RKO (cell line): Measurements from ENCODE around the gene P3H2.
A peak's percentile ranks its signal among the peaks of the same experiment; 100 is the strongest.
"Not testable (repeated sequence)": the region's sequence is repeated elsewhere in the genome, so short reads cannot be mapped to it uniquely, and the experiment has no call there.

Experiments
- DNase-seq: peaks from one replicate; pipeline ENCODE4 v3.0.0-alpha.2; 2016; ENCODE audit warnings: low spot score

The P3H2 gene, protein sequence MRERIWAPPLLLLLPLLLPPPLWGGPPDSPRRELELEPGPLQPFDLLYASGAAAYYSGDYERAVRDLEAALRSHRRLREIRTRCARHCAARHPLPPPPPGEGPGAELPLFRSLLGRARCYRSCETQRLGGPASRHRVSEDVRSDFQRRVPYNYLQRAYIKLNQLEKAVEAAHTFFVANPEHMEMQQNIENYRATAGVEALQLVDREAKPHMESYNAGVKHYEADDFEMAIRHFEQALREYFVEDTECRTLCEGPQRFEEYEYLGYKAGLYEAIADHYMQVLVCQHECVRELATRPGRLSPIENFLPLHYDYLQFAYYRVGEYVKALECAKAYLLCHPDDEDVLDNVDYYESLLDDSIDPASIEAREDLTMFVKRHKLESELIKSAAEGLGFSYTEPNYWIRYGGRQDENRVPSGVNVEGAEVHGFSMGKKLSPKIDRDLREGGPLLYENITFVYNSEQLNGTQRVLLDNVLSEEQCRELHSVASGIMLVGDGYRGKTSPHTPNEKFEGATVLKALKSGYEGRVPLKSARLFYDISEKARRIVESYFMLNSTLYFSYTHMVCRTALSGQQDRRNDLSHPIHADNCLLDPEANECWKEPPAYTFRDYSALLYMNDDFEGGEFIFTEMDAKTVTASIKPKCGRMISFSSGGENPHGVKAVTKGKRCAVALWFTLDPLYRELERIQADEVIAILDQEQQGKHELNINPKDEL

DNA sequence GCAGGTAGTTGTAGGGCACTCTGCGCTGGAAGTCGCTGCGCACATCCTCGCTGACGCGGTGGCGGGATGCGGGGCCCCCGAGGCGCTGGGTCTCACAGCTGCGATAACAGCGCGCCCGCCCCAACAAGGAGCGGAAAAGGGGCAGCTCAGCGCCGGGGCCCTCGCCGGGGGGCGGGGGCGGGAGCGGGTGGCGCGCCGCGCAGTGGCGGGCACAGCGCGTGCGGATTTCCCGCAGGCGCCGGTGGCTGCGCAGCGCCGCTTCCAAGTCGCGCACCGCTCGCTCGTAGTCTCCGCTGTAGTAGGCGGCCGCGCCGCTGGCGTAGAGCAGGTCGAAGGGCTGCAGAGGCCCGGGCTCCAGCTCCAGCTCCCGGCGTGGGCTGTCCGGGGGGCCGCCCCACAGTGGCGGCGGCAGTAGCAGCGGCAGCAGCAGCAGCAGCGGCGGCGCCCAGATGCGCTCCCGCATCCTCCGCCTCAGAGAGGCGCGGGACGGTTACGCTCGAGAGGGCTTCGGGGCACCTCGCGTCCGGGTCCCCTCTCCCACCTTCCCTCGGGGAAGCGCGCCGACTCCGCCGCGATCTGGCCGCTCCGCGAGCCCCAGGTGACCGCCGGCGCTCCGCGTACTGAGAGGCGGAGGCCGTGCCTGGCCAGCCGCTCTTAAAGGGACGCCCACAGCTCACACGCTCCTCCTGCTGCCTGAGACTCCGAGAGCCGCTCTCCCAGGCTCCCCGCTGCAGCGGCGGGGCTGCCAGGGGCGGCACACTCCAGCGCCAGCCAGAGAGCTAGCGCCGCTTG is at the start of gene P3H2:
P3H2 (minus strand) TSS at position 629 of the 792 bp plus-strand sequence; CDS start at position 463, 166 bp downstream.
- peak; percentile 37 for DNase-seq

DNA sequence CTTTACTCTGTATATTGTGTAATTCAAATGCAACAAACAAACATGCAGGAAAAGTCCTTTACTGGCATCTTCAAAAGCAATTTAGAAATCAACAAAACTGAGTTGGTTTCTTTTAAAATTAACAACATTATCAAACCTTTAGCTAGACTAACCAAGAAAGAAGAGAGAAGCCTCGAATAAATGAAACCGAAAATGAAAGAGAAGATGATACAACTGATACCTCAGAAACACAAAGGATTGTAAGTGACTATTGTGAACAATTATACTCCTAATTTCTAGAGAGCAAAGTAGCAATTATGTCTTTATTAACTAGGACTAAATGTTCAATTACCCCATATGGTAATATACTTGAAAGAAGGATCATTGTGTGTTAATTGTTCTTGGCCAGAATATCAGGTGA is 49.2 kb upstream of the P3H2 start:
- DNase-seq, result no peak

DNA sequence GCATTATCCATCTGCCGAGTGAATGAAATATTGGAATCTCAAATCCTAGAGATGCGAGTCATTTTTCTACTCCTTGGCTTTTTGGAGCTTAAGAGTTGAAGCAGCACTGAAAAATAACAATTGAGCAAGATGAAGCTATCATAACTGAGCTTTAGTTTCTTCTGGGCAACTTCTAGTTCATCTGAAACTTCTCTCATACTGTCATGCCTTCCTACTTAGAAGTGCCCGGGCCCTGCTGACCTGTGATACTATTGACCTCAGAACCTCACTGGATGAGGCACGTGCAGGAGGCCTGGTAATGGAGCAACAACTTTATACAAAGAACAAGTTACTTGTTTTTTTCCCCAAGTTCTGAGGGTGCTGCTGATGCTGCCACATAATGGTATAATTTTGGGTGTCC is 48.5 kb upstream of the P3H2 start:
- DNase-seq, result no peak

DNA sequence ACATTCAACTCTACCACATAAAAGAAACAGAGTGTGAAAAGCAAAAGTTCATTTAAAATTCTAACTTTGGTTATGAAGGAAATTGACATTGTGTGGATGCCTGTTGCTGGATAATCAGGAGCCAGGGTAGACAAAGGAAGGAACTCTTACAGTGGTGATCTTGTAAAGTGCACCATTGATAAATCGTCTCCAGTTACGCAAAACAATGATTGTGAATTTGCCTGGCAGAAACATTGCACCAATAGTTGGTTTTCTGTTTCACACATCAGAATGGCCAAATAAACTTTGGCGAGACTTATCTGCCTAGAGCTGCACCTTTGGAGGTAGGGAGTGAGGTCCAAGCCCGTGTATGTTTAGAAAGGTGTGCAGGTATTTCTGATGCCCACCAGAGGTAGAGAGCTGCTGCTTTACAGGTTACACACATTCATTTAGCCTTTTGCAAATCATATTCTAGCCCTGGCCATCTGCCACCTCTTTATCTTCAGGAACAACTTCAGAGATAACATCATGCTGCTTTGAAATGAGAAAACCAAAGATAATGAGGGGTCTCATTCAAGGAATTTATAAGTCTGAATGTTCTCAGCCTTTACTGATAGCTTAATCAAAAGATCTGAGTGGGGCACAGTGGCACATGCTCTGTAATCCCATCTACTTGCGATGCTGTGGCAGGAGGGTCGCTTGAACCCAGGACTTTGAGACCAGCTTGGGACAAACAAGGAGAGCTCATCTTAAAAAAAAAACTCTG is 47.4 kb upstream of the P3H2 start:
- DNase-seq, result no peak

DNA sequence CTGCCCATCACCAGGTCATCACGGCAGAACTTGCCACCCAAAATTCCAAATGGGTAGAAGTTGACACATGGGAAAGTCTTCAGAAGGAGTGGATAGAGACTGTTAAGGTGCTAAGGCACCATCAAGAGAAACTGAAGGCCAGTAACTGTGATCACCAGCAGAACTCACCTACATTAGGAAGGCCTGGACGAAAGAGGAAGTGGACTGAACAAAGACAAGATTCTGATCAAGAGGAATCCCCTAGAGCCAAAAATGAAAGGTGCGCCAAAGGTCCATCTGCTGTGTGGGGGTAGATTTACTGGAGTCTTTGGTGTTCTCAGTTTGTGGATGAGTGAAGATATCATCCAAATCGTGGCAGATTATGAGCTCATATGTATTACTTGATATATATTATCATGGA is 46.3 kb upstream of the P3H2 start:
- DNase-seq, result no peak

DNA sequence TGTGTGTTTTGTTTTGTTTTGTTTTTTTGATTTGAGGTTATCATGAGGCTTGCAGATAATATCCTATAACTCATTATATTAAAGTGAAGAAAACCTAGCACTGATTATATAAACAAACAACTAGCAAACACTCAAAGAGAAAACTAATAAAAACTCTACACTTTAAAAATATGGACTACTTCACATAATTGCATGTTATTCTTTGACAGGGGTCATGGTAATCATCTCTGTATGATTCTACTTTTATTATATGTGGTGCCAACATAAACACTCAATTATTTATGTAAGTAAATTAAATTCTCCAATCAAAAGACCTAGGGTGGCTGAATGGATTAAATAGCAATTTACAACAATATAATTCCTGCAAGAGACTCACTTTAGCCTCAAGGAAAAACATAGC is 44.6 kb upstream of the P3H2 start:
- no peak for DNase-seq

DNA sequence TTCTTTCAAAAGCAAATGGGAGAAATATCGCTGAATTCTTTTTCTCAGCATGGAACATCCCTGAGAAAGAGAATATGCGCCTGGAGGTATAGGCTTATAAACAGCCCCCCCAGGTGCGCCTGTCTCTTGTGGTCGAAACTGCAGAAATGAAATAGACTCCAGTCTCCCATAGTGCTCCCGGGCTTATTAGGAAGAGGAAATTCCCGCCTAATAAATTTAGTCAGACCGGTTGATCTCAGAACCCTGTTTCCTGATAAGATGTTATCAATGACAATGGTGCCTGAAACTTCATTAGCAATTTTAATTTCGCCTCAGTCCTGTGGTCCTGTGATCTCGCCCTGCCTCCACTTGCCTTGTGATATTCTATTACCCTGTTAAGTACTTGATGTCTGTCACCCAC is 41.3 kb upstream of the P3H2 start:
- not testable (repeated sequence) for DNase-seq

DNA sequence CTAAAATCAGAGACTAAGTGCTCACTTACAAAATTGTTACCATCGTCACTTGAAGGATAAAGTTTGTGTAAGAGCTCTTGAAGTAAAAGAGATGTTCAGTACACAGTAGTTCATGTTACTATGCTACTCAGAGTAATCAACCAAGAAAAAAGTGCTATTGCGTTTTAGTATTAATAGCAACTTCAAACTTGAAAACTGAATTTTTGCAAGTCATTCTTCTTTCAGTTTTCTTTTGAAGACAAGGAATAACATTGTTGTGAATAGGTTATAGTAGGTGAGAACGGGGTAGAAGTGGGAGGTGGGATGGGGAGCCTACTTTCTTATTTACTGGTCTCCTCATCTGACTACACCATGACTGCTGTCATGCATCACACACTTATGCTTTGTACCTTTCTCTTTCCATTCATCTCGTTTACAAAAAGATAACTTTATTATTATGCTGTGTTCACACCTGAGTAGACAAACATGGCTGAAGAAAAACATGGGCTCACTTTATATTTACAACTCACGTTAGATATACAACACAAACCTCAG is 39.3 kb upstream of the P3H2 start:
- no peak for DNase-seq

DNA sequence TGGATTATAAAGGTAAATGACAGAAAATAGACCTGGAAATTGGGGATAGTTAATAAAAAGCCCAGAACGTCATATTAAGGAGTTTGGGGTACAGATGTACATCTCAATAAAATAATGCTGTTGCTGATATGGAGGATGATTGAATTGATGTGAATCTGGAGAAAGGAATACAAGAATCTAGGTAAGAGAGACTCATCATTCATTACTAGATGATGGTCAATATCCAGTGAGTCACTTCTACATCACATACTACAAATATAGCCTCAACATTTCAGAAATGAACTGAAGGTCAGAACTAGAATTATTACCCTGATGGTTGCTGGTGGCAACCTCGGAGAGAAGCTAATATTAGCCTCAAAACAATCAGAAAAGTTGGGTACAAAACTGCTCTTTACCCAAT is 37.6 kb upstream of the P3H2 start:
- no peak for DNase-seq

DNA sequence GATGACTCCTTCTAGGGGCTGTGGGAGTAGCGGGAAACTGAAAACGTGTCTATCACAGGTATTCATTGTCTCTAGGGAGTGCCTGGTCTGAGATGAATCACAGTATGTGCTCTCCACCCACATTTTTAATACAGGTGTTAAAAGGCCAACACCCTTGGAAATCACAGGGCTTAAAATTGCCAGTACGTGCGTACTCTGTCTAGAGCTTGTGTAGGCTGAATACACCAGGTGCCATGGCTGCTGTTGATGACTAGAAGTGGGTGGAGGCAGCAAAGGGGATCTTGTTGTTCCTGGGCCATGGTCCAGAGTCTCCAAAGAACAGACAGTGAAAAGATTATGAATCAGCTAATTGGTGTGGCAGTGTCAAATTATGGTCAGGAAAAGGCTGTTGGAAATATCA is 35.1 kb upstream of the P3H2 start:
- no peak for DNase-seq

DNA sequence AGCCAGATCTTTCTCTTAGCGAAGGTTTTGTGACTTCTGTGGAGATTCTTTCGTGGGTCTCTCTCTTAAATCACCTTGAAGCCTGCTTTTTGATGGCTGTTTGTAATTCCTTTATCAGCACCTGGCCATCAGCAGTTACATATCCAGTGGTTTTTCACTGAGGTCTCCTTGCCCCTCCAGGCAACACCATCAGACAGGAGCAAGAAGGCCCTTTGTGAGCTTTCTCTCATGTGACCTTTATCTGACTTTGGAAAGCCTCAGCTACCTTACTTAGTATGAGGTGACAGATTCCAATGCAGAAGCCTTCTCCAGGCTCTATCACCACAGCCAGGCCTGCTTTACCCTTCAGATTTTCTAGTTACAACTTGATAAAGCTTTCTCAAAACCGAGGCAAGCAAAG is 30.0 kb upstream of the P3H2 start:
- DNase-seq, result no peak

DNA sequence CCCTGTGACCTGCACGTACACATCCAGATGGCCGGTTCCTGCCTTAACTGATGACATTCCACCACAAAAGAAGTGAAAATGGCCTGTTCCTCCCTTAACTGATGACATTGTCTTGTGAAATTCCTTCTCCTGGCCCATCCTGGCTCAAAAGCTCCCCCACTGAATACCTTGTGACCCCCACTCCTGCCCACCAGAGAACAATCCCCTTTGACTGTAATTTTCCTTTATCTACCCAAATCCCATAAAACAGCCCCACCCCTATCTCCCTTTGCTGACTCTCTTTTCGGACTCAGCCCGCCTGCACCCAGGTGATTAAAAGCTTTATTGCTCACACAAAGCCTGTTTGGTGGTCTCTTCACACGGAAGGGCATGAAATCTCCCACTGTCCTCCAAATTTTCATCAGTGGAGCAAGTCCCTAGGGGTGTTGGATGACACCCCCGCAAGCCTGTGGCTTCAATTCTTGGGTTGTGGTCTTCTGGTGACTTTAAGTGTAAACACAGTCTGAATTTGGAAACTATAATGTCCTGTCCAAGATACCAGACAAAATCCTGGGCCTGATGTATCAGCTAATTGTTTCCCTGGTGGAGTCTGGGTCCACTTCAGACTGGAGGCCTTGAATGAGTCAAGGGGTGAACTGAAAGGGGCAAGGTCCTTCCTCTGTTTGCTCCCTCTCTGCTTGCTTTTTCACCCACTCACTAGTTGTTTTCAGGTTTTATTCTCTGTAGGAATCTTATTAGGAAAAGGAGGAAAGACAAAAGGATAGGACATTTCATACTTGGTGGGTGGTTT is 29.3 kb upstream of the P3H2 start:
- DNase-seq, result not testable (repeated sequence)

DNA sequence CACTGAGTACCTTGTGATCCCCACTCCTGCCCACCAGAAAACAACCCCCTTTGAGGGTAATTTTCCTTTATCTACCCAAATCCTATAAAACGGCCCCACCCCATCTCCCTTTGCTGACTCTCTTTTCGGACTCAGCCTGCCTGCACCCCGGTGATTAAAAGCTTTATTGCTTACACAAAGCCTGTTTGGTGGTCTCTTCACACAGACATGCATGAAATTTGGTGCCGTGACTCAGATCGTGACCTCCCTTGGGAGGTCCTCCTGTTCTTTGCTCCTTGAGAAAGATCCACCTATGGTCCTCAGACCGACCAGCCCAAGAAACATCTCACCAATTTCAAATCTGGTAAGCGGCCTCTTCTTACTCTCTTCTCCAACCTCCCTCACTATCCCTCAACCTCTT is 24.1 kb upstream of the P3H2 start:
- DNase-seq, result not testable (repeated sequence)

DNA sequence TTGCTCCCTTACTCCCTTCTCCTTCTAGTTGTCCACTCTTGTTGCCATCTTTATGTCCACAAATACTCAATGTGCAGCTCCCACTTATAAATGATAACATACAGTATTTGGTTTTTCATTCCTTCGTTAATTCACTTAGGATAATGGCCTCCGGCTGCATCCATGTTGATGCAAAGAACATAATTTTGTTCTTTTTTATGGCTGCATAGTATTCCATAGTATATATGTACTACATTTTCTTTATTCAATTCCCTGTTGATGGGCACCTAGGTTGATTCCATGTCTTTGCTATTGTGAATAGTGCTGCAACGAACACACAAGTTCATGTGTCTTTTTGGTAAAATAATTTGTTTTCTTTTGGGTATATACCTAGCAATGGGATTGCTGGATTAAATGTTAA is 21.3 kb upstream of the P3H2 start:
- no peak for DNase-seq

DNA sequence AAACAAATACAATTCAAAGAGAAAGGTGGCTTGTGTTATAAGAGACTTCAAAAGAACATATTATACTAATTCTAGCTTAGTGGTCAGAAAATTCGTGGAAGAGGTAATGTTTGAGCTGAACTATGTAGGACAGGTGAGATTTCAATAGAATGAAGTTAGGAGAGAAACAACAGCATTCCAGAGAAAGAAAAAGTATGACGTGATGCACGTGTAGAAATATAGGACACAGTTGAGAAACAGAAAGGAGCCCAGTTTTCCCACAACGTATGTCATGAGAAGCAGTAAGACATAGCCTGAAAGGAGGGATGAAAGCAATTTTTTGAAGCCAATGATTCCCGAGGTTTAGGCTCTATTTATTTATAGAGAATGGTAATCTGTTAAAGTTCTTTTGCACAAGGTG is 18.7 kb upstream of the P3H2 start:
- no peak for DNase-seq

DNA sequence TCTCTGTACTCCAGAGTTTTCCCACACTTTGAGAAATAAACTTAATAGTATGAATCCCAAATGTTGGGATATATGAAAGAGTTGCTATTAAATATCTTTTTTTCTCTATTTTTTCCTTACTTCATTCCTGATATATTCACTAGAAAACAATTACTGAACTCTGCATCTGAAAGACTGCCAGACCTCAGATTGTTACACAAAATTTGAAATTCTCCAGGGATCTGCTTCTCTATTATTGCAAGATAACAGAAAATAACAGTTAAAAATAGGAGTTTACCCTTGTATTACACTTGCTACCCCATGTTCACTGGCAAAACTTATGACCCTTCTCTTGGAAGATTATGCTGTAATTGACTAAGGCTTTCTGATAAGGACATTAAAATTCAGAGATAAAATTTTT is 11.7 kb upstream of the P3H2 start:
- DNase-seq, result no peak

DNA sequence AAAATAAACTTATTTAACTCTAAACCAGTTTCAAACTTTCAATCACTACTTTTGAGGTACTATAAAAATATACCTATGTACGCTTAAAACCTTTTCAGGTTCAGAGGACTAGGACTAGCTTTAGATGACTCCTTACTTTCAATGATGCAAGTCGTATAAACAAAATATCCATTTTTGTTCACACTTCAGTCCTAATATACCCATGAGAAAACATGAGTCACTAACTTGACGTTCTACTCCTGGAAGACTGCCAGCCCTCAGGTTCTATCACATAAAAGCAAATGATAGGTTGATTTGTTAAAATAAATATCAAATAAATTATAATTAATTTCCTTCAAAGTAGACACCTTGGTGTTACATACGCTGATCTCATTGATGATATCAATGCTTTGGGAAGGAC is 10.6 kb upstream of the P3H2 start:
- DNase-seq, result peak; percentile 34

DNA sequence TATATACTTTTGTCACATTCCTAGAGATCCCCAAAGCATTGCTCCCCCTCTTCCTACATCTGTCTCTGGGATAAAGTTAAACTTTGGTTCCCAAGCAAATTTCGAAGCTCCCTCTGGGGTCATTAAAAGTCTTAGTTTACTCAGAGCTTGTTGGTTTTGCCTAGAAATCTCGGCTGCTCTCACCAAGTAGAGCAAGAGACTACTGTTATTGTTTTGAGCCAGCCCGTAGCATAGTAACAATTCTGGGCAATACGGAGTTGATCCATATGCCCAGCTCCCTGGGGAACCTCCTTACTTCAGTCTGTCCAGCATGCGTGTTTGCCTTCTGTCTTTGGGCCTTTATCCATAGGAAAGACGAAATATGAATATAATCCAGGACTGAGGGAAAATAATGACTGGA is 10.0 kb upstream of the P3H2 start:
- no peak for DNase-seq

DNA sequence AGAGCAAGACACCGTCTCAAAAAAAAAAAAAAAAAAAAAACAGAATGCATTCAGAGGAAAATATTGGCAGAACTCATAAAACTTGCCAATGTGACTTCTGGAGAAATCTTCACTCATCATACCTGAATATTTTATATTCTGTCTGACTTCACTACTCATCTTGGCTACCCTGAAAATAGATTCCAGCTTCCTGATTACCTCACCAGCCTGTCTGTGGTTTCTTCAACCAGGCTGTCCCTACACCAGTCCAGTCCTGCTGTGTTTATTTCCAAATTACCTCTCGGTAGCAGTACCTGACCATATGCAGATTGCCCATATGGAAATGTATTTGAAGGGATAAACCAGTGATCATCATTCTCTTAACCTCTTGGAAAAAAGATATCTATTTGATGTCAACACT is 9.3 kb upstream of the P3H2 start:
- DNase-seq, result no peak

DNA sequence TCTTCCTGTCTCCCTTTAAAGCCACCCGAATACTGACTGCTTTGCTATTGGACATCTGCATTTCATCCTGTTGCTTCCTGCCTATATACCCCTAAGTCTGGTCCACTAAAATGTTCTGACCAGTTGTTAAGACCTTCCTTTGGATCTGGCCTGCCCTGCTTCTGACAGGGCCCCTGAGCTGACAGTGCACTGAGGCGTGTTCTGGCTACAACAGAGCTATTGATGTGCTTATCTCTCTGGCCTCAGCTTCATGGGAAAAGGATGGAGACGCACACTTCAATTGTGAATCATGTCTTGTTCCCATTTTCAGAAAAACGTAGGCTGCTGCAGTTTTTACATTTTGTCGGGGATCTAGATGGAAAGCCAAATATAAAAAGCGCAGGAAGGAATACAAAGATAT is 7.1 kb upstream of the P3H2 start:
- DNase-seq, result no peak

DNA sequence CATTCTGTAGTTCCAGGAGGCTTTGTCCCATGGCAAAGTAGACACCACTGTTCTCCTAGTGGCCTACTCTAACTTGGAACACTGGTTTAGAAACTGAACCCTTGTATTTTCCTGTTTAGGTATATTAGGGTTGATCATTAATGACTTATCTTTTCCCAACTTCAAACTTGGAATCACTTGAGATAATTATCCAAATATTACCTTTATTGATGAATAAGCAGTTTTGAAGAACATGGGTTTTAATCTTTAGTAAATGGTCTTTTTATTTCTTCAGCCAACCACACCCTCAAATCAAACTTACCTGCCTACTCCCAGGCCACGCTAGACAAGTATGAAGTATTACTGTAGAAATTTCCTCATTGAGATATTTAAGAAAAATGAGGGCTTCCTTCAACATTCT is 6.5 kb upstream of the P3H2 start:
- DNase-seq, result no peak
